NCI-H69 (cell line): ENCODE measurements around the gene SLC35F5.
"Not testable (repeated sequence)": the region's sequence is repeated elsewhere in the genome, so short reads cannot be mapped to it uniquely, and the experiment has no call there.

Source experiments
- DNase-seq: peaks from one replicate; lab custom pipeline; 2025; lab: John Stamatoyannopoulos, UW

Gene SLC35F5

GRCh38 chr2:113755835-113756354, 547 bp downstream of the SLC35F5 start:
- DNase-seq = peak; percentile 60

DNA sequence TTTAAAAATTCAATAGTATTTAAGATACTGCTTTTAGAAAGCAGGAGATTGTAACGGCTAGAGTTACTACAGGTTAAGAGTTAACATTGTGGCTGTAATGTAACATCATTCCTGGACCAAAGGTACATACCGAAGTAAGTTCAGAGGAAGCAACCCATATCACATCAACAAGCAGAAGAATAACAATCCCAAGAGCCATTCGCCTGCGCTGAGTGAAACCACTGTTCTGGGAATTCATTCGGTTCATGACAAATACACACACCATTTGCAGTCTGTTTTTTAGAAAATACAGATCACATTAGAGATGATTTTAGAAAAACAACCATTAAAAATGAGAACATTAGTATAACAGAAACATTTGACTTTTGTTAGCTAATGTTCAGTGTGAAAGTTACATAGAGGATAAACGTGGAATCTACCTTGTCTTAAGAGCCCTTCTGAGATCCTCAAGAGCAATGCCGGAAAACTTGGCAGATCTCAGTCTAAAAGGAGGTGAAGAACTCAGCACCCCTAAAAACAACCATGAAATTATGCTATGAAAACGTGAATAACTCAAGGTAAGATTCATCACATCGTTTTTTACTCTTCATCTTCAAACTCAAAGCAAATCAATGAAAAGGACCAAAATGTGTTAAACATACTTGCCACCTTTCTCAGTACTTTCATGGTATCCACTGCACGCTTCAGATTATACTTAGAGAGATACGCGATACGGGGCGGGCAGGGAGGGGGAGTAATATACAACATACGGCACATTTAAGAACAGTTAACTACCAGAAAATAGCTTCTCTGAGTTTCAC, 1.2 kb downstream of the SLC35F5 start:
- DNase-seq = peak; percentile 39

- no peak for DNase-seq
Observed at GRCh38 chr2:113754160-113754559, 2.3 kb downstream of the SLC35F5 start.

- no peak for DNase-seq
Observed at GRCh38 chr2:113750385-113750784, 6.1 kb downstream of the SLC35F5 start.

DNA sequence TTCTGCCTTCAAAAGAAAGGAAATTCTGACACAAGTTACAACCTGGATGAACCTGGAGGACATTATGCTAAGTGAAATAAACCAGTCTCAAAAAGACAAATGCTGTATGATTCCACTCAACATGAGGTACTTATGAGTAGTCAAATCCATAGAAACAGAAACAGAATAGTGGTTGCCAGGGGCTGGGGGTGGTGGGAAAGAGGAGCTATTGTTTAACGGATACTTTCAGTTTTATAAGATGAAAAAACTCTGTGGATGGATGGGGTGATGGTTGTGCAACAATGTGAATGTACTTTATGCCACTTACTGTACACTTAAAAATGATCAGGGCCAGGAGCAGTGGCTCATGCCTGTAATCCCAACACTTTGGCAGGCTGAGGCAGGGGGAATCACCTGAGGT, 15.4 kb downstream of the SLC35F5 start:
- DNase-seq = no peak

DNA sequence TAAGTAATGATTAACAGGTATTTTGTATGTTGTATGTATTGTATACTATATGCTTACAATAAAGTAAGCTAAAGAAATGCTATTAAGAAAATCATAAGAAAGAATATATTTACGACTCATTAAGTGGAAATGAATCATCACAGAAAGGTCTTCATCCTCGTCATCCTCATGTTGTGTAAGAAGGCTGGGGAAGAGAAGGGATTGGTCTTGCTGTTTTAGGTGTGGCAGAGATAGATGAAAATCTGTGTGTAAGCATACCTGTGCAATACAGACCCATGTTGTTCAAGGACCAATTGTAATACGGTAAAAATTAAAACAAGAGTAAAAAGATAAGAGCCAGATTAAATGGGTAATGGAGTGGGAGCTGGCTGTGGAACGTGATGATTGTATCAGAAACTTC, 16.6 kb downstream of the SLC35F5 start:
- DNase-seq = no peak

- DNase-seq = no peak
Observed at GRCh38 chr2:113734185-113734584, 22.3 kb downstream of the SLC35F5 start.

GRCh38 chr2:113724010-113724409, 32.4 kb downstream of the SLC35F5 start:
- DNase-seq = peak; percentile 78

DNA sequence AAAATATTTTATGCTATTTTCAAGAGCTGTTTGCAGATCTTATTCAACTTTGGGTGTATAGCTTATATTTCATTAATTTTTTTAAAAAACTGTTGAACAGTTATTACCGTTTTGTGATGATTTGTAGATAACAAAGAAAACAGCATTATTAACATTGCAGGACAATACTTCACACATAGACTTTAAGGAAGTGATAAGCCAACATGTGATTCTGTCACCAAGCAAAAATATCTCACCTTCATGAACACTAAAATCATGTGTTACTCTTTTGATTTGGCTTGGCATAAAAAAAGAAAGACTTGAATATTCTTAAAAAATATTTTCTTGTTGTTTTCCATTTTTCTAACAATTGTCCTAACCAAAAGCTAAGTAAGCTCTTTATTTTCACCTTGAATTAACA, 33.0 kb downstream of the SLC35F5 start:
- no peak for DNase-seq

- peak; percentile 50 for DNase-seq
Observed at GRCh38 chr2:113720167-113720566, 36.3 kb downstream of the SLC35F5 start.

DNA sequence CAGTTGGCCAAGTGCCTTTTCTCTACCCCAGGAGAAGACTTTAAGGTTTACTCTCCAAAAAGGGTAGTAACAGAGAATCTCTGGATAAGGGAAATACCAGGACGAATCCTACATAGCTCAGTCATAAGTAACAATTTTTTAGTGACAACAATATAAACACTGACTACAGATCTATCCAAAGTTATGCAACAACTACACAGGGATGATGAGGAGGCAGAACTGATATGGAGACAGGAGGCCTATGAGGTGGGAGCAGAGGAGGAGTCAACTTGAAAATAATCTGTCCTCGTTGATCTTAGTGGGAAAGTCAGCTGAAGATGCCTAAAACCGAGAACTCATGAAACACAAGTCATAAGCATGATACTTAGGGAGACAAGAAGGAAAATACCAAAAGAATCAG, 40.2 kb downstream of the SLC35F5 start:
- DNase-seq = no peak

DNA sequence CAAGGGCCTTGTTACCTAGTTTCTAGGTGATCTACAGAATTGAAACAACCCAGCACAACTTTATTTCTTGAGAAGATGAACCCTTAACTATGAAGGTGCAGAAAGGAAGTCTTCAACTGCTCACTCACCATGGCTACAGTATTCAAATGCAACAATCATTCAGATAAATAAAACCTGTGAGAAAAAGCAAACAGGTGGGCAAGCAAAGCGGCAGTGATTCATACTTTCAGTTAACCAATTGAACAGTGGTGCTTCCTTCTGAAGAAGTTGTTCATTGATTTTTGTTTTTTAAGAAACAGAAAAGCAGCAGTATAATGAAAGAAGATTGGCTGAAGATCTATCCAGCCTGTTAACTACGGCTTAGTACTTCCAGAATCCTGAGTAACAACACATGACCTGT, 43.5 kb downstream of the SLC35F5 start:
- no peak for DNase-seq

DNA sequence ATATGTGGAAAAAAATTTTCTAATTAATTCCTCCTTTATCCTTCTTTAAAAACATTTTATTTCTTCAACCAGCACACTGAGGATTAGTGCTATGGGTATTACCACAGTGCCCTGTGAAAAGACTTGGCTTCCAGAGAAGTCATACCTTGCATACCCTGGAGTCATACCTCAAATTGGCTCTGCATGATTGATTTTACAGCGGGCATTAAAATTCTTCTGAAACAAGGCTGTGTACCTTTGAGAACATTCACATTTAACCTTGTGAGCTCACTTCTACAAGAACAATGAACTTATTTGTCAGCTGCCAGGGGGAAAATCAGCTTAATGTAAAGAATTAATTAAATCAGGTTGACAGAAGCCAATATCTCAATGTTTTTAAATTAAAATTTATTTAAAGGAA, 44.6 kb downstream of the SLC35F5 start:
- peak; percentile 73 for DNase-seq

GRCh38 chr2:113709022-113709421, 47.4 kb downstream of the SLC35F5 start:
- DNase-seq = peak; percentile 91

DNA sequence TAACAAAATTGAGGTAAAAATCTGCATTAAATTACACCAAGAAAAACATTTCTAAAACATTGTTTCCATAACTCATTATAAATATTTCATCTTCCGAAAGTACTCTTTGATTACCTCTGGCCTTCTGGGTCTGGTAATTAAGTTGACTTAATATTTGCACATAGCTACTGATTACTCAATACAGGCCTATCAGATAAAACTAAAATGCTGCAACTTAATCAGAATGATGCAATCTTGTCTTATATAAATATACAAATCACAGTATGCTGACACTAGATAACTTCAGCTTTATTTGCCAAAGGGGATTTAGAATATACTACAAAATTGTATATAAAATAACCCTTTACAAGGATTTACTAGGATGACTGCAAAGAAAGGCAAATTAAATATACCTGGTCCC, 49.3 kb downstream of the SLC35F5 start:
- DNase-seq = peak; percentile 9

- peak; percentile 18 for DNase-seq
Observed at GRCh38 chr2:113705982-113706523, 50.4 kb downstream of the SLC35F5 start.

- DNase-seq = not testable (repeated sequence)
Observed at GRCh38 chr2:113704300-113704993, 52.0 kb downstream of the SLC35F5 start.

- DNase-seq = peak; percentile 27
Observed at GRCh38 chr2:113703386-113704299, 52.8 kb downstream of the SLC35F5 start.

- DNase-seq = peak; percentile 1
Observed at GRCh38 chr2:113700186-113700841, 56.1 kb downstream of the SLC35F5 start.

DNA sequence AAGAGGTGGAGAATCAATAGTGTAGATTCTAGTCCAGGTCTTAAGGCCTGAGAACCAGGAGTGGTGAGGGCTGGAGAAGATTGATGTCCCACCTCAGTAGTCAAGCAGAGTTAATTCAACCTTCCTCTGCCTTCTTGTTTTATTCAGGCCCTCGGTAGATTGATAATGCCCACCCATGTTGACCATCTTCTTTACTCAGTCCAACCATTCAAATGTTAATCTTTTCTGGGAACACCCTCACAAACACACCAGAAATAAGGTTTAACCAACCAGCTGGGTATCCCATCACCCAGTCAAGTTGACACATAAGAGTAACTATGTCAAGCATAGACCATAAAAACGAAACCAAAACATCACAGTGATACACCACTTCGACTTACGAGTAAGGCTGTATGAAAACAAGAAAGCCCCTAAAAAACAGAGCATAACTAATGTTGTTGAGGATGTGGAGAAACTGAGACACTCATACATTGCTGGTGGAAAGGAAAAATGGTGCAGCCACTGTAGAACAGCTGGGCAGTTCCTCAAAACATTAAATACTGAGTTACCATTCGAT, 57.5 kb downstream of the SLC35F5 start:
- no peak for DNase-seq

DNA sequence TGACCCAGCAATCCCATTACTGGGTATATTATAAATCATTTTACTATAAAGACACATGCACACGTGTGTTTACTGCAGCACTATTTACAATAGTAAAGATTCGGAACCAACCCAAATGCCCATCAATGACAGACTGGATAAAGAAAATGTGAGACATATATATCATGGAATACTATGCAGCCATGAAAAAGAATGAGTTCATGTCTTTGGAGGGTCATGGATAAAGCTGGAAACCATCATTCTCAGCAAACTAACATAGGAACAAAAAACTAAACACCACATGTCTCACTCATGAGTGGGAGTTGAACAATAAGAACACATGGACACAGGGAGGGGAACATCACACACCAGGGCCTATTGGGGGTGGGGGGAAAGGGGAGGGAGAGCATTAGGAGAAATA, 58.2 kb downstream of the SLC35F5 start:
- DNase-seq = not testable (repeated sequence)
